Mesendoderm (in vitro differentiated cells): ENCODE measurements around the gene MYO5C.

ENCODE experiments used
- DNase-seq: peaks from one replicate; pipeline ENCODE4 v3.0.0; 2013
- H2AK5ac ChIP-seq: 2 replicates; pipeline ENCODE4 v1.6.1; 2013; ENCODE audit warnings: low read length, inconsistent platforms
- H2BK120ac ChIP-seq: 2 replicates; pipeline ENCODE4 v1.6.1; 2013; ENCODE audit warnings: low read depth, mild to moderate bottlenecking, low read length, moderate library complexity, mixed read lengths
- H2BK15ac ChIP-seq: replicated peaks from 2 replicates; pipeline ENCODE4 v1.6.1; 2013; ENCODE audit warnings: low read depth, mild to moderate bottlenecking, moderate library complexity
- H2BK5ac ChIP-seq: 2 replicates; pipeline ENCODE4 v1.6.1; 2013; ENCODE audit warnings: low read length, inconsistent platforms
- H3K18ac ChIP-seq: 2 replicates; pipeline ENCODE4 v1.6.1; 2013; ENCODE audit warnings: mild to moderate bottlenecking, low read length, mixed read lengths
- H3K23ac ChIP-seq: one replicate; pipeline ENCODE4 v1.6.1; 2013; ENCODE audit warnings: low read length
- H3K27ac ChIP-seq: 2 replicates; pipeline ENCODE4 v1.5.1; 2013; ENCODE audit warnings: low read depth, mild to moderate bottlenecking, inconsistent platforms, low read length, moderate library complexity
- H3K27me3 ChIP-seq: 2 replicates; pipeline ENCODE4 v1.6.1; 2013; ENCODE audit warnings: low read length, control low read depth, mild to moderate bottlenecking, inconsistent platforms; ENCODE audit not compliant: insufficient read depth, poor library complexity
- H3K36me3 ChIP-seq: 2 replicates; pipeline ENCODE4 v1.6.1; 2013; ENCODE audit warnings: low read length, inconsistent platforms; ENCODE audit not compliant: control insufficient read depth, insufficient read depth
- H3K4ac ChIP-seq: one replicate; pipeline ENCODE4 v1.6.1; 2013; ENCODE audit warnings: low read depth, mild to moderate bottlenecking, low read length, moderate library complexity
- H3K4me1 ChIP-seq: 2 replicates; pipeline ENCODE4 v1.6.1; 2013; ENCODE audit warnings: low read depth, low read length, inconsistent platforms; ENCODE audit not compliant: control insufficient read depth
- H3K4me2 ChIP-seq: 2 replicates; pipeline ENCODE4 v1.6.1; 2013; ENCODE audit warnings: low read length
- H3K4me3 ChIP-seq: 2 replicates; pipeline ENCODE4 v1.5.1; 2013; ENCODE audit warnings: mild to moderate bottlenecking, low read length
- H3K56ac ChIP-seq: one replicate; pipeline ENCODE4 v1.6.1; 2013; ENCODE audit warnings: low read length
- H3K79me1 ChIP-seq: 2 replicates; pipeline ENCODE4 v1.6.1; 2013; ENCODE audit warnings: low read length, inconsistent platforms
- H3K79me2 ChIP-seq: 2 replicates; pipeline ENCODE4 v1.6.1; 2013; ENCODE audit warnings: mild to moderate bottlenecking, low read length; ENCODE audit not compliant: control insufficient read depth, insufficient read depth
- H3K9ac ChIP-seq: 2 replicates; pipeline ENCODE4 v1.6.1; 2013; ENCODE audit warnings: low read length, inconsistent platforms
- H4K5ac ChIP-seq: one replicate; pipeline ENCODE4 v1.6.1; 2013; ENCODE audit warnings: low read length
- H4K8ac ChIP-seq: one replicate; pipeline ENCODE4 v1.6.1; 2013; ENCODE audit warnings: low read depth, mild to moderate bottlenecking, control low read depth, low read length, moderate library complexity
- WGBS: extraction: QIAGEN DNeasy Blood & Tissue Kit; methylation state at CpG from one replicate; pipeline ENCODE4 v1.1.7; 2013; ENCODE audit warnings: low lambda C conversion rate, missing lambda C conversion rate; ENCODE audit not compliant: insufficient coverage; ENCODE audit errors: extremely low coverage; 5-methylcytosine and 5-hydroxymethylcytosine counted together

MYO5C gene

GRCh38 chr15:52338058-52338457, 42.5 kb upstream of the MYO5C start:
- H3K27ac ChIP-seq: no peak overlapping the region
- H3K79me1 ChIP-seq: no peaks in the 10 kb centered on the region
- H3K18ac ChIP-seq: peak overlapping the region; percentile 10

GRCh38 chr15:52337198-52337853, 41.7 kb upstream of the MYO5C start:
- Histone ChIP-seq H3K18ac (no peak overlapping the region), H3K27me3 (no peaks in the 10 kb centered on the region), H3K56ac (no peak overlapping the region), H3K9ac (no peak overlapping the region), H3K4me3 (no peak overlapping the region), H3K23ac (no peak overlapping the region), H3K4ac (no peak overlapping the region), H3K79me2 (no peaks in the 10 kb centered on the region), H3K27ac (no peak overlapping the region), H2BK15ac (peak overlapping the region; percentile 57), H4K8ac (no peak overlapping the region), H2BK5ac (peak overlapping the region; percentile 20), H2AK5ac (no peak overlapping the region), H3K4me1 (peaks cover 8% of the 10 kb centered on the region), H4K5ac (no peak overlapping the region), H3K36me3 (no peaks in the 10 kb centered on the region), H3K79me1 (no peaks in the 10 kb centered on the region), H3K4me2 (no peak overlapping the region), H2BK120ac (no peak overlapping the region)
- DNase-seq: peak; percentile 57
- no CpG with 5 or more reads among the region's 5 CpGs for WGBS

More at GRCh38 chr15:52338058-52338457, 42.5 kb upstream of the MYO5C start:
- Histone ChIP-seq H4K8ac (no peak overlapping the region), H3K9ac (no peak overlapping the region), H3K56ac (no peak overlapping the region), H2BK120ac (no peak overlapping the region), H3K4me1 (peaks cover 8% of the 10 kb centered on the region), H4K5ac (no peak overlapping the region), H3K4ac (no peak overlapping the region), H3K36me3 (no peaks in the 10 kb centered on the region), H3K23ac (no peak overlapping the region), H3K4me2 (no peak overlapping the region), H3K27me3 (no peaks in the 10 kb centered on the region), H3K4me3 (no peak overlapping the region), H2BK5ac (no peak overlapping the region), H2AK5ac (no peak overlapping the region), H2BK15ac (no peak overlapping the region), H3K79me2 (no peaks in the 10 kb centered on the region)
- WGBS: no CpG with 5 or more reads among the region's 3 CpGs
- peak; percentile 82 for DNase-seq

- Histone ChIP-seq H3K79me1 (no peaks in the 10 kb centered on the region), H3K27ac (no peak overlapping the region), H3K4me1 (peaks cover 9% of the 10 kb centered on the region), H3K23ac (no peak overlapping the region), H3K79me2 (no peaks in the 10 kb centered on the region), H3K18ac (no peak overlapping the region), H3K4me3 (no peak overlapping the region), H4K8ac (no peak overlapping the region), H2BK120ac (no peak overlapping the region), H2AK5ac (no peak overlapping the region), H4K5ac (no peak overlapping the region), H3K56ac (no peak overlapping the region), H3K27me3 (no peaks in the 10 kb centered on the region), H2BK15ac (peak overlapping the region; percentile 57), H3K9ac (no peak overlapping the region), H3K4ac (no peak overlapping the region), H3K4me2 (no peak overlapping the region), H2BK5ac (no peak overlapping the region), H3K36me3 (no peaks in the 10 kb centered on the region)
- no peak for DNase-seq
- no CpG with 5 or more reads among the region's 4 CpGs for WGBS
These were observed 40.9 kb upstream of the MYO5C start for GRCh38 chr15:52336529-52336928.

GRCh38 chr15:52334491-52335160, 39.0 kb upstream of the MYO5C start:
- no peak for DNase-seq
- no peak overlapping the region for H3K4me3 ChIP-seq
- H3K23ac ChIP-seq: no peak overlapping the region
- no peak overlapping the region for H3K4me2 ChIP-seq
- H4K5ac ChIP-seq: no peak overlapping the region
- H3K56ac ChIP-seq: no peak overlapping the region
- H4K8ac ChIP-seq: no peak overlapping the region
- H3K27ac ChIP-seq: no peak overlapping the region
- no peak overlapping the region for H3K4ac ChIP-seq
- no peak overlapping the region for H2BK15ac ChIP-seq
- H3K79me1 ChIP-seq: no peaks in the 10 kb centered on the region
- H3K27me3 ChIP-seq: no peaks in the 10 kb centered on the region
- H3K4me1 ChIP-seq: peaks cover 9% of the 10 kb centered on the region
- H3K9ac ChIP-seq: no peak overlapping the region
- H2BK120ac ChIP-seq: no peak overlapping the region
- no peaks in the 10 kb centered on the region for H3K79me2 ChIP-seq
- no peak overlapping the region for H3K18ac ChIP-seq
- H2BK5ac ChIP-seq: no peak overlapping the region
- H2AK5ac ChIP-seq: no peak overlapping the region
- no CpG with 5 or more reads among the region's 3 CpGs for WGBS
- H3K36me3 ChIP-seq: no peaks in the 10 kb centered on the region

GRCh38 chr15:52331490-52332240, 36.1 kb upstream of the MYO5C start:
- H3K4me1 ChIP-seq: peaks cover 1% of the 10 kb centered on the region
- H4K8ac ChIP-seq: no peak overlapping the region
- no peaks in the 10 kb centered on the region for H3K79me2 ChIP-seq
- WGBS: no CpG with 5 or more reads among the region's 6 CpGs
- H3K4me3 ChIP-seq: no peak overlapping the region
- DNase-seq: peak; percentile 62
- H3K56ac ChIP-seq: no peak overlapping the region
- no peak overlapping the region for H4K5ac ChIP-seq
- no peak overlapping the region for H3K4ac ChIP-seq
- no peak overlapping the region for H3K18ac ChIP-seq
- no peak overlapping the region for H2BK15ac ChIP-seq
- no peak overlapping the region for H2AK5ac ChIP-seq
- no peak overlapping the region for H2BK5ac ChIP-seq
- H3K27me3 ChIP-seq: no peaks in the 10 kb centered on the region
- no peaks in the 10 kb centered on the region for H3K79me1 ChIP-seq
- H3K4me2 ChIP-seq: no peak overlapping the region
- no peak overlapping the region for H3K27ac ChIP-seq
- no peaks in the 10 kb centered on the region for H3K36me3 ChIP-seq
- H2BK120ac ChIP-seq: no peak overlapping the region
- no peak overlapping the region for H3K23ac ChIP-seq
- no peak overlapping the region for H3K9ac ChIP-seq
